ACHN (cell line): Measurements from ENCODE around the gene RBP5.

ENCODE experiments used
- DNase-seq: peaks from one replicate; pipeline ENCODE4 v3.0.0-alpha.2; 2015
- in situ Hi-C: cut with HindIII; loops from 2 replicates; pipeline ENCODE4 v1.10.0; 2017; ENCODE audit warnings: low sequenced_read_pairs, low pct_ligation_motif_present, low pct_unique_long_range_greater_than_20kb

RBP5 gene

DNA sequence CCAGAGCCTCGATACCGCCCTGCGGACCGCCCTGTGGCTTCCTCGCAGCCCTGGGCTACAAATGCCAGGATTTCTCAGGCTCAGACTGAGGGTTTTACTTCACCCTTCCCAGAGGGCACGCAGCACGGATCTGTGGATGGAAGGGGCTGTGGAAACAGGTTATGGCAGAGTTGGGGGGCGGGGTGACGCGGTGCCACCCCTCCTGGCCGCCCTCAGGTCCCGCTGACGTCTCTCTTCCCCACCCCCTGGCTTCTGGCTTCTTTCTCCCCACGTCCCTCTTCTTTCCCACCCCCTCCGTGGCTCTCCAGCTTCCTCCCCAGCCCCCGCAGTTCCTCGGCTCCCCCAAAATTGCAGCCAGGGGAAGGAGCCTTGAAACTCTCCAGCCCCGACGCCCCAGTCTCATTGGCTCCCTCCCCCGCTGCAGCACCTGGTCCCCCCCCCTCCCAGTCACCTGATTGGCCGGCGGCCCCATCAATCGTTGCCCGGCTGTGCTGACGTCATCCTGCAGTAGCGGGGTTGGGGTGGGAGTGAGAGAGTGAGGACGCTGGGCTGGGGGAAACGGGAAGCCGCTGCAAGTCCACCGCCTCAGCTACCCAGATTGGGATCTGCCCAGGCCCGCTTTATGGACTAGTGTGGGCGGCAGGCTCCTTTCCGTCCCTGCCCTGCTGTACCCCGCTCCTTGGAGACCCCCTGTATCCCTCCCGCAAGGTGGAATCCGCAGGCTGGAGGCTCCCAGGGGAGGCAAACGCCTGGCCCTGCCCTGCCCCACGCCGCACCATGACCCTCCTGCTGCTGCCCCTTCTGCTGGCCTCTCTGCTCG is 1.4 kb upstream of the RBP5 start, which contains the start of gene CLSTN3:
TSS of gene CLSTN3 (plus strand) at position 500 of the 820 bp plus-strand sequence. CDS start at position 778, 278 bp downstream.
- peak; percentile 85 for DNase-seq

DNA sequence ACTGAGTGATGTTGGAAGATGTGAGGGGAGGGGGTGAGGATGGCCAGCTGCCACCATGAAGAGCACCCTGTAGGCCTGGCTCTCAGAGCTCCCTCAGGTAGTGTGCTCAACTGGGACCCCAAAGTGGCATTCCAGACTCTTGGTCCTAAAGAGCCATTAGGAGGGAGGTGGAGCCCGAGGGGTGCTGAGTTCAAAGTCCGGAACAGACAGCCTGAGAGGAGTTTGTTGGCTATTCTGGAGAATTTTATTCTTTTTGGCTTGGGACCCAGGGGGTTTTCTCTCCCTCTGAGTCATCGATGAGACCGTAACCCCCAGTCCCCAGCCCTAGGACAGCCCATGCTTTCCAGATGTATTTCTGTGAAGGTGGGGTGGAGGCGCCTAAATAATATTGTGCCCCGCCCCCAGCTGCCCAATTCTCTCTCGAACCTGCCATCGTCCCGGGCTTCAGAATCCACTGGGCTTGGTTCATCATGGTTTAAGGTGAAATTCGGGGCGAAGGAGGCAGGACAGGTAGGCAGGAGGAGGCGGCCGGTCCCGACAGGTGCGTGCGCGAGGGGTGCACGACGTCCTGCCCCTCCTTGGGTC is 690 bp upstream of the RBP5 start:
- DNase-seq, result no peak
- in situ Hi-C loops, result no loop called here

More for the DNA sequence above, 1.4 kb upstream of the RBP5 start, which contains the start of gene CLSTN3:
- in situ Hi-C loops, result no loop called here

DNA sequence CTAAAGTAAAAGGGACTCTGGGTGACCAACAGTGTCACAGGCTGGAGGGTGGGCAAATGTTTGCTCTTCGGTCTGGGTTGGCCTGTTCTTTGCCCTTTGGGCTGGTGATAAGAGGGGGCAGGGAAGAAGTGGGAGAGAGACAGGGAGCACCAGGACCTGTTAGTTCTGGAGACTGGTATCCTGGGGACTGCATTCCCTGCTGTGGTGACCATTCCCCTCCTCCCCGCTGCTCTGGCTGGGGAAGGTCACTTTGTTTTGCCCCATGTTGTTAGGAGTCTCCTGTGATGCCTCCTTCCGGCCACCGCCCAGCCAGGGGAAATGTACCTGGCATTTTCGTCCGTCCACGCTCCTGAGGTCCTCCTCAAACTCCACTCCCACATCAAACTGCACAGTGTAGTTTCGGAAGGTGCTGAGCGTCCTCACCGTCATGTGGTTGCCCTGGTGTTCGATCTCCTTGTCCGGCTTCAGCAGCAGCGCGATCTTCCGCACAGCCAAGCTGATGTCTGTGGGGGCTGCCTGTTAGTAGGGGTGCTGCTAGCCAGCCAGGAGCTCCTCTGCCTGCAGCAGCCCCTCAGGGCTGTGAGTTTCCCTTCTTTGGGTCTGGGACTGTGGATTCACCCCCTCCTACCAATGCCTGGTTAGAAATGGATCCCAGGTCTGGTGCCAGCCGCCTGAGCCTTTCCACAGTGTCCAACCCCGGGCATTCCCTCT is 618 bp downstream of the RBP5 start:
- in situ Hi-C loops, result no loop called here
- DNase-seq, result no peak

DNA sequence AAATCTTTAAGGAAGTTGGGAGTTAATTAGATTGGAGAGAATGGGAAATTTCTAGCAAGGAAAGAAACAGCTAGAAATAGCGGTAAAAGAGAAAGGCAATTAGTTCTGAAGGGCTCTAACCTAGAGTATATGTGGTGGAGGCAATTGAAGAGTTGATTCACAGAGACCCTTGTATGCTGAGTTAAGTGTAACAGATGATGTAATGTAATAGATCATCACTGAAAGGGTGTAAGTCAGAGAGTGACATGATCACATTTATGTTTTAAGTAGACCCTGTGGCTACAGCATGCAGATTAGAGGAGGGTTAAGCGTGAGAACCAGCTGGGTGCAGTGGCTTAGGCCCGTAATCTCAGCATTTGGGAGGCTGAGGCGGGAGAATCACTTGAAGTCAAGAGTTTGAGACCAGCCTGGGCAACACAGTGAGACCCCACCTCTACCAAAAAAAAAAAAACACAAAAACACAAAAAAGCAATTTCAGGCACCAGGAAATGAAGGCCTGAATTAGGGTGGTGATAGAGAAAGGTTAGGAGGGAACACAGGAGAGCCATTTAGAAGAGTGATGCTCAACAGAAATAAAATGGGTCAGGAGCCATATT is 3.0 kb downstream of the RBP5 start:
- in situ Hi-C loops, result no loop called here
- no peak for DNase-seq

DNA sequence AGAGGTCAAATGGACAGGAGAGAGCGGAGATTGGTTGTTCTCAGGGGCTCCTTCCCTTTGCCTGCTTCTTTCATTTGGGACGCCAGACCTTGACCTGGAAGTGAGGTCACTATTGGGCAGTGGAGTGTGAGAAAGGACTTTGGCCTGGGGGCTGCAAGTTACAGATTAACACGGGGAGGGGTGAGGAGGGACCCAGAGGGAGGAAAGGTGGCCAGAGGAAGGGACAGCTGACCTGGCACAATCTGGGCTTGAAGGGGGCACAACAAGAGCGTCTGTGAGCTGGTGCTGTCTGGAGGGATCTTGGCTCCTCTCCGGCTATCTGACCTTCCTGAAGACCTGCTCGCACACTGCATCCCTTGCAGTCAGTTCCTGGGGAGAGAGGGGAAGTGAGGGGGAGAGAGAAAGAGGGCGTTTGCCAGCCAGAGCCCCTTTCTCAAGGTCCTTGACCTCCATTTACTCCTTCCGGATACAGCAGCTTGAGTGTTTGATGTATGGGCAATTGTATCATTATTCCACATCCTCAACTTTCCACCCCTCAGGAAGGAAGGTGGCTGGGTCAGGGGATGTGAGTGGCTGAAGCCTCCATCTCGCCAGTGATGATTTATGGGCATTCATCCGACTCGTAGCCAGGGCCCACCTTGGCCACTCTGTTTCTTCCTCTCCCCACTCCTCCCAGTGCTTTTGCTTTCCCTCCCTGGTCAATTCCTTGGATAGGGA is 4.7 kb downstream of the RBP5 start:
- in situ Hi-C loops, result no loop called here

DNA sequence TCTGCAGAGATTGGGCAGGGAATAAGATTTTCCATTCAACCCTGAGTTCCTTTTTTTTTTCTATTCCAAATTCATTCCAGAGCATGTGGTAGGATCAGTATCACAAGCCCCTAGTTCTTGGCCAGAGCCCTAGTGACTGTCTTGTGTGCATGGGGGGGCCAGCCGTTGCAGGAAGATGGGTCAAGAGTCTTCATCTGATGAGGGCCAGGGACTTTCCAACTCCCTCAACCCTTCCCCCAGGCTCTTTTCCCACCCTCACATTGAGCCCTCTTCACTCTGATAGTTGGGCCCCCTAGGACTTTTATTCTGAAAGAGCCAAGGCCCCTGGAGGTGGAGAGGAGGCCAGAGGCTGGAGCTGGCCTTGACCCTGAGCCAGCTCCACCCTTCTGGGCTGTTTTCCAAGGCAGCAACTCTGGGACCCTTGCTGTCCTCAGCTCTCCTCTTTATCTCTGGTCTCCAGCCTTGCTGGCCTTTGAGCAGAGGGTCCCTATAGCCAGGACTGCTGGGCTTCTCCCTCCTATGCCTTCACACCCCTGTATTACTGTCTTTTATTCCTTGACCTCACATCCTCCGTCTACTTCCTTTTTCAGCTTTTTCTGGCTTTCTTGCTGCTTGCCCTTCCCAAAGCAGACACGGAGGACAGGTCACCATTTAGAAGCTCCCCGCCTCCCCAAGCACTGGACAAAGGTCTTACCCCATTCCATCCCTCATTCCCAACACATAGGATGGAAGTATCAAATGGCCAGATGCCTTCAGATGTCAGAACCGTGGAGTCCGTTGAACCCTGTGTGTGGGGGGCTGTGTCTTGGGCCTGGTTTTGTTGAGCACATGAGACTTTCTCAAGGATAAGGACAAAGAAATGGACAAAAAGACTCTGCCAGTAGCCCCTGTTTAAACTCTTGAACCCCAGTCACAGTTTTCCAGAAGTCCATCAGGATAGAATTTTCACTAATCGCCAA is 5.6 kb downstream of the RBP5 start:
- DNase-seq, result no peak

More for the DNA sequence above, 4.7 kb downstream of the RBP5 start:
- no peak for DNase-seq

DNA sequence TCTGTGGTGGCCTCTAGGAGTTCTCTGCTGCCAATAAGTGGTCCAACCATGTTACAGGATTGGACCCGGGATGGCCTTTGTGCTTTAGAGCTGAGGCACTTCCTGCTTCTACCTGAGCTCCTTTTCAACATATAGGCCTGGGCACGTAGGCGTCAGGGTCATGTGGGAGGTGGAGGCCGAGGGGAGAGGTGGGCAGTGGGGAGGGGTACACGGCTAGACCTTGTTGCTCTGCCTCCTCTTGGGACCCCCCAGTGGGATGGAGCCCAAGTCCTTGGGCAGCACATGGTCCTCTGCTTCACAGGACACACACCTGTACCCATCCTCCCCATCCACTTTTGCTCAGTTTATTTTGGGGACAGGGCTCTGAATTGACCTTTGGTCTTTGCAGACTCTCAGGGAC is 7.4 kb downstream of the RBP5 start:
- in situ Hi-C loops, result no loop called here
- DNase-seq, result no peak

More for the DNA sequence above, 5.6 kb downstream of the RBP5 start:
- in situ Hi-C loops, result no loop called here

DNA sequence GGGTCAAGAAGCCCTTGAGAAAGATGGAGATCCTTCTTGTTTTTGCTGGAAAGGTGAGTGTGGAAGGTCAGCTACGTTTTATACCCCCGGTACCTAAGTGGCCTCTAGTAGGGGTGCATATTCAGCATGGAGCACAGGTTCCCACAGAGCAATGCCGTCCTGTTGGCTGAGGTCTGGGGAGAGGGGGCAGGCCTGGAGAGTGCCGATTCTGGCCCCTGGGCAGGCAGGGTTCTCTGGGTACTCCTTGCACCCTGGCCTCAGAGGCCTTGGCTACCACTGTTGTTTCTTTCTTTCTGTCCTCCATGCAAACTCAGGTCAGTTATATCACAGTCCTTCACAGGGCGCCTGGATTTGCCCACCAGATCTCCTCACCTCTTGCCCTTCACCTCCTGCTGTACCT is 8.5 kb downstream of the RBP5 start:
- in situ Hi-C loops, result no loop called here
- DNase-seq, result no peak

DNA sequence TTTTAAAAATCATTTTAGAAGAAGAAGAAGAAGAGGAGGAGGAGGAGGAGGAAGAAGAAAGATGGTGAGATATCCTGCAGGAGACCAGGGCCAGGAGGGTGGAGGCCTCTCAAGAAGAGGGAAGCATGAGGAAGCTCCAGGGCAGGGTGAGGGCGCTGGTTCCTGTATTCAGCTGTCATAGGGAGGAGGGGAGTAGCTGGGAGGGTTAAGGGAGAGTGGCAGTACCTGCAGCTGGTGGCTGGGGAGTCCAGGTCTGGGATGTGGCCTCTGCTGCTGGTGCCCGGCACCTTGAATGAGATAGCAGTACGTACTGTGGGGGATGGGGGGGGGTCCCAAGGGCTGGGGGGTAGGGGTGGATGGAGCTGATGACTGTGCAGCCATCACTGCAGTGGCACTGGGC is 9.8 kb downstream of the RBP5 start:
- in situ Hi-C loops, result no loop called here

DNA sequence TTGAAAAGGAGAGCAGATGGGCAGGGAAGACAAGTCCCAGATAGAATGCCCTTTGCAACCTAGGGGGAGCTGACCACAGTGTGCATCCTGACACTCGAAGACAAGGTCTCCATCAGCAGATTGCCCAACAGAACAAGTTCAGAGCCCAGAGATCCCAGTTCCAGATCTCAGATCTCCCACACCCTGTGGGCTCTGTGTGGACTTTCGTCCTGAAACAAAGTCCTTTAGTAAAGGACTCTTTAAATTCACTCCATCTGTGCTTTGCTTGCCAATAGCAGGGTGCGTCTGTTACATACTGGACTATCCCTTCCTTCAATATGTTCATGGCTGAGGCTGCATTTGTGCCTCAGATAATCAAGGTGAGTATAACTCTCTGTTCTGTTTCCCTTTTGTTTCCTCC is 11.0 kb downstream of the RBP5 start:
- in situ Hi-C loops, result no loop called here
- no peak for DNase-seq

More for the DNA sequence above, 9.8 kb downstream of the RBP5 start:
- DNase-seq, result no peak

DNA sequence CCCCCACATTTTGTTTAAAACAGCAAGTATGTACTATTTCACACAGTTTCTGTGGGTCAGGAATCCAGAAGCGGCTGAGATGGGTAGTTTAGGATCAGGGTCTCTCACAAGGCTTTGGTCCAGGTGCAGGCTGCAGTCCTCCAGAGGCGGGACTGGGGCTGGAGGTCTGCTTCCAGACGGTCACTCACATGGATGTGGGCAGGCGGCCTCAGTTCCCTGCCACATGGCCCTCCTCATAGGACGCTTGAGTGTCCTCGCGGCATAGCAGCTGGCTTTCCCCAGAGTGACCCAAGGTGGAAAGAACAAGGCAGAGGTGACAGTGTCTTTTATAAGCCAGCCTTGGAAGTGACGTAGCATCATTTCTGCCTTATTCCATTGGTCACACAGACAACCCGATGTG is 11.8 kb downstream of the RBP5 start:
- DNase-seq, result no peak
- in situ Hi-C loops, result no loop called here

DNA sequence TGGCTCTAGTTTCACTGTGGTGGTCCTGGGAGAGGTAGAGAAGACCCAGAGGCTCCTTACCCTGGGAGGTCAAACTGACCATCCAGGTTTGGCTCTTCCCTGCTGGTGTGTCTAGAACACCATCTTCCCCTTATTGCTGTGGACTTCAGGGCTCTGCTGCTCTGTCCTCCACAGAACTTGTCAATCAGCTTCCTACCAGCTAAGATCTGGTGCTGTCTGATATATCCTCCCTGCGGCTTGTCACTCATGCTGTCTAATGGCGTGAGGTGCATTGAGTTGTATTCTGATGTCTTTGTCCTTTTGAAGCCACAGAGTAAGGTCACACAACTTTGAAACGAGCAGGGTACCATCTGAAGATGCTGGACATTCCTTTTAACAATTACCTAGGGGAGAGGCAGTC is 12.5 kb downstream of the RBP5 start:
- in situ Hi-C loops, result no loop called here
- DNase-seq, result no peak

DNA sequence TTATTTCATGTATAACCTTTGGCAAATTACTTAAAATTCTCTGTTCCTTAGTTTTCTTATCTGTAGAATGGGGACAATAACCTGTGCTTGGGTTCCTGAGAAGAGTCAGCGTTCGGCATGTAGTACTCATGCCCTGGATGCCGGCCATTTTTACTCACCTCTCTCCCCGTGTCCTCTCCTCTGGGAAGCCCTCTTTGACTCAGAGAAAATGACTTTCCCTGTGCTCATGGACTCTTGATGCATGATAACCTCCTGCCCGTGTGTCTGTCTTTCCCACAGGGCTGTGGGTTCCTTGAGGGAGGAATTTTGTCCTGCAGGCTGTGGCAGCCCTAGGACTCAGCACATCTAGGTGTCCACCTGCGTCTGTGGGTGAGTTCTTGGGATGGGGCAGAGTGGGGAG is 13.8 kb downstream of the RBP5 start:
- no peak for DNase-seq
- in situ Hi-C loops, result no loop called here

DNA sequence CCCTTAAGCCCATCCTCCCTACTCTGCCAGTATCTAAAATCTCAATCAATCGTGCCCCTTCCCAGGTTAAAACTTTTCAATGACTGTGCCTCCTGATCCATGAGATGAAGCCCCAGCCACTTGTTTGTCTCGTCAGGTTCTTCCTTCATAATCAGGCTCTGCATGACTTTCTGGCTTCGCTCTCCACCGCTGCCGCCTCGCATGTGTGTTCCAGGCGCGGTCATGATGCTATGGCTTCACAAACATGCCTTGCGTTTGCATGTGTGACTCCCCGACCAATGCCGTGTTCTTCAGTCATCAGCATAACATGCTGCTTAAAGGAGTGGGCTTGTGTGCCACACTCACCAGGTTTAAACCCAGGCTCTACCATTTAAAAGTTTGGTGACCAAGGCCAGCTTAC is 14.7 kb downstream of the RBP5 start:
- no peak for DNase-seq
- in situ Hi-C loops, result no loop called here

DNA sequence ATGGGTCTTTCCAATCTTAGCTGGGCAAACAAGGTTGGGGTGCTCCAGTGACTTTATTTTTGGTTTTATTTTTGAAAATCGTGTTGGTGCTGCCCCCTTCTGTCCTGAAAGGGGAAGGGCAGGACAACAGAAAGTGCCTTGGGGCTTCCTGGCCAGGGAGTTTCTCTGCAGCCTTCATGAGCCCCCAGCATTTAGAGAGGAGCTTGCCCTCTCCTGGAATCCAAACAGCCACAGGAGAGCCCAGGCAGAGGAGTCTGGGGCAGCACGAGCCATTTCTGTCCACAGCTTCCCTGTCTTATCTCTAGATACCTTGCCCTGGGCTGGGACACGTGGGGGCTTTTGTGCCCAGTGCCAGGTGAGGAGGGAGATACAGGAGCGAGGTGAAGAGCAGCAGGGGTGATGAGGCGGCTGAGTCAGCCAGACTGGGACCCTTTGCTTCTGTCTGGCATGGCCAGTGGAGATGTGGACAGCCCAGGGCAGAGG is 15.3 kb downstream of the RBP5 start:
- DNase-seq, result peak; percentile 51
- in situ Hi-C loops, result no loop called here

DNA sequence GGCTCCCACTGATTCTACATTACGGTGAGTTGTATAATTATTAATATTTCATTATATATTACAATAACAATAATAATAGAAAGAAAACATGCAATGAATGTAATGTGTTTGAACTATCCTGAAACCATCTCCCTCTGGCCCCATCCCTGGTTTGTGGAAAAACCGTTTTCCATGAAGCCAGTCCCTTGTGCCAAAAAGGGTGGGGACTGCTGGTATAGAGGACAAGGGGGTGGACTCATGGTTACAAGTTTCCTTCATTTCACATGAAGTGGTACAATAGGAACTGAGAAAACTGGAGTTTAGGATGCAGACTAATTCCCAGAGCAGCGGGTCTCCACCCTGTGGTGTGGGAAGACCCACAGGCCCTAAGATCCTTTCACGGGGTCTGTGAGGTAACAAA is 16.6 kb downstream of the RBP5 start:
- in situ Hi-C loops, result no loop called here
- DNase-seq, result no peak

DNA sequence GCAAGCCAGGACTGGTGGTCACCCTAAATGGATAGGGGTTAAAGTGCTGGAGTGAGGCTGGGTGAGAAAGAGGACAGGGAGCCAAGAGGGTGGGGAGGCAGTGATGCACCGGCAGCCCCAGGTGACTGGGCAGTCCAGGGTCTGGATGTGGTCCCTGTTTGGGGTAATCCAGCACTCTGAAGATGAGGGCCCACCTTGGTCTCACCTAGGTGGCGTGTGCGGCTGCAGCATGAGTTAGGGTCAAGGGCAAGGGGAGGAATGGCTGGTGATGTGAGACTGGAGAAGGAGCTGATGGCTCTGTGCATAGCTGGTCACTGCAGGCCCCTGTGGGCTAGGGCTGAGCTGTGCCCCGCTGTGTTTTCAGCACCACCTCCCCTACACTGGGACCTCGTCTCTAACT is 18.0 kb downstream of the RBP5 start:
- DNase-seq, result no peak
- in situ Hi-C loops, result no loop called here
